ENCODE results near the gene JAK1. TPM values are rescaled to one million over a fixed set of nuclear protein-coding genes. Genes with fewer than 3 reads are reported as not detected.

The JAK1 gene
- total and polyA plus RNA-seq, 2 of the 8 experiments (the other 6 are each of a cell fraction or from before 2014, with no cell fraction given): 7.8 to 24.5 TPM

DNA sequence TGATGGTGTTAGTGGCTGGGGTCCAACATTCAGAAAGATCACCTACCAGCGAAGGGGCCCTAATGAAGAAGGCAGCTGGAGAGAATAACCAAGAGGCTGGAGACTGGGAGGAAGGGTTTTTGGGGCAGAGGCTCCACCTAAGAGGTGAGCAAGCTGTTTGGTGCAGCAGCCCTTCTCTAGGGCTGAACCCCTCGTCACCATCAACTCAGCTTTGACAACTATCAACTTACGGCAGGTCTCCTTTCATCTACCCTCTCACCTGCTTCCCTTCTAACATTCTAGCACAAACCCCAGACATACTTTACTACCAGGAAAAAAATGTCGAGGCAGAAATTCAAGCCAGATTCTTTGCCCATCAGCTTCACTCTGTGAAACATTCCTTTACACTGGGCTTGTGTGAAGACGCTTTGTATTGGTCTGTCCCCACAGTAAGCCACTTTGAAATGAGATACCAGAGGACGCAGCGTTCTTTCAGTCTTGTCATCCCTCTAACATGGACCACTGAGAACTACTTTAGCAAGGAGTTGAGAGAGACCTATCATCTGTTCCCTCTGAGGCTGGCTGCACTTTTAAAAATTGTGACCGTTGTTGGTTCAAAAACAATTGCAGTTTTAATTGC is 136.8 kb downstream of the JAK1 start:
- FAIRE-seq (peak; percentile 76), DNase-seq (ENCODE audit: low read depth in 1 of 2, low spot score in 2 of 2) (no peak)
- H3K9ac ChIP-seq (replicated peaks in 1 of 4; ENCODE audit: extremely low read depth in 1 of 4, low read depth in 3 of 4, low read length in 3 of 4): no peak overlapping the region
- WGBS, 2 experiments (ENCODE audit: extremely low coverage in 1 of 2, insufficient coverage in 1 of 2, insufficient read length in 1 of 2, insufficient replicate concordance in 2 of 2, low coverage in 1 of 2, low lambda C conversion rate in 2 of 2, missing lambda C conversion rate in 1 of 2): 78% methylated on average over 8 of the region's 8 CpGs; no CpG with 5 or more reads in 1 of the 2 experiments
- no peak overlapping the region for H3K4ac ChIP-seq (replicated peaks; ENCODE audit: insufficient read length, low read depth, low read length)
- no peaks in the 10 kb centered on the region; the same call in 1 of the 2 replicates for H3K79me1 ChIP-seq (ENCODE audit: low read depth, low read length)
- CTCF ChIA-PET (ENCODE audit: partially characterized antibody): interaction anchor here (1.0 to 1.5 kb wide), 3 partner anchors 12 to 560 kb away, joined by 3 to 8 read pairs (median 5); no protein-coding TSS in a partner anchor
- H2BK12ac ChIP-seq (ENCODE audit: low read depth, low read length): no peak overlapping the region
- no peak overlapping the region for H2BK20ac ChIP-seq (ENCODE audit: low read length)
- H2BK15ac ChIP-seq (ENCODE audit: low read length): no peak overlapping the region
- H3K4me3 ChIP-seq (ENCODE audit: extremely low read depth in 1 of 4, insufficient read depth in 2 of 4, low read depth in 3 of 4, low read length in 4 of 4): no peak overlapping the region
- no peak overlapping the region for H2AK5ac ChIP-seq (ENCODE audit: low read depth, low read length)
- no peaks in the 10 kb centered on the region for H3K27me3 ChIP-seq (replicated peaks in 1 of 4; ENCODE audit: control insufficient read depth in 3 of 4, extremely low read depth in 1 of 4, insufficient read depth in 3 of 4, low read length in 3 of 4)
- H4K5ac ChIP-seq (ENCODE audit: insufficient read length, low read depth, low read length): no peak overlapping the region
- H4K20me1 ChIP-seq (replicated peaks in 1 of 2; ENCODE audit: control insufficient read depth in 1 of 2, insufficient read depth in 2 of 2, low read length in 2 of 2): no peaks in the 10 kb centered on the region
- no peak overlapping the region for H3K4me2 ChIP-seq (ENCODE audit: insufficient read depth in 1 of 2, low read depth in 2 of 2, low read length in 2 of 2)
- H3K23me2 ChIP-seq (ENCODE audit: low read depth, low read length): no peaks in the 10 kb centered on the region
- POLR2A ChIA-PET (ENCODE audit: partially characterized antibody): no interaction called here
- H3K79me2 ChIP-seq (ENCODE audit: control insufficient read depth in 1 of 2, insufficient read depth in 2 of 2, low read length in 2 of 2): no peaks in the 10 kb centered on the region
- peaks cover 0 to 6% (median 0%) of the 10 kb centered on the region in 4 experiments; a peak in 1 of 7 replicates for H3K4me1 ChIP-seq (replicated peaks in 1 of 4; ENCODE audit: control insufficient read depth in 3 of 4, insufficient read depth in 4 of 4, low read length in 3 of 4)
- no peak overlapping the region for H2AFZ ChIP-seq (ENCODE audit: low read length)
- H3K23ac ChIP-seq (ENCODE audit: insufficient read length): no peak overlapping the region
- H3K27ac ChIP-seq (ENCODE audit: low read depth, low read length): no peak overlapping the region
- H4K91ac ChIP-seq (replicated peaks; ENCODE audit: insufficient read length, low read length): no peak overlapping the region
- H3K18ac ChIP-seq (ENCODE audit: extremely low read depth, low read length): no peak overlapping the region
- H2BK120ac ChIP-seq (replicated peaks; ENCODE audit: low read depth, low read length): no peak overlapping the region
- H3K9me3 ChIP-seq (ENCODE audit: insufficient read depth in 2 of 2, low read depth in 1 of 2, low read length in 1 of 2): no peaks in the 10 kb centered on the region
- H3K14ac ChIP-seq (ENCODE audit: insufficient read length): no peak overlapping the region
- H3K36me3 ChIP-seq (ENCODE audit: control insufficient read depth in 2 of 4, insufficient read depth in 4 of 4, low read length in 3 of 4): peaks cover 0 to 12% (median 6%) of the 10 kb centered on the region in 4 experiments; a peak in 6 of 8 replicates
- no peak overlapping the region for H2BK5ac ChIP-seq (ENCODE audit: low read depth, low read length)
- no peak overlapping the region for H4K8ac ChIP-seq (ENCODE audit: extremely low read depth, insufficient read depth, low read length)
- no peak overlapping the region for H3K56ac ChIP-seq (replicated peaks; ENCODE audit: insufficient read length, low read depth, low read length)
- TF ChIP-seq POU5F1 (IDR thresholded peaks at IDR 0.05; ENCODE audit: low read depth, low read length): no peak
- no peak for TF ChIP-seq EZH2 (IDR thresholded peaks at IDR 0.05; ENCODE audit: low read depth, low read length, severe bottlenecking)
- no peak for TF ChIP-seq TEAD4 (IDR thresholded peaks at IDR 0.05; ENCODE audit: low read depth, low read length)
- TF ChIP-seq RFX5 (IDR thresholded peaks at IDR 0.05; ENCODE audit: borderline replicate concordance, low read depth, low read length): no peak
- no peak for TF ChIP-seq RXRA (IDR thresholded peaks at IDR 0.05; ENCODE audit: insufficient read depth, low read depth, low read length)
- no peak for TF ChIP-seq TBP (IDR thresholded peaks at IDR 0.05; ENCODE audit: low read depth, low read length)
- TF ChIP-seq, protein P1, sequence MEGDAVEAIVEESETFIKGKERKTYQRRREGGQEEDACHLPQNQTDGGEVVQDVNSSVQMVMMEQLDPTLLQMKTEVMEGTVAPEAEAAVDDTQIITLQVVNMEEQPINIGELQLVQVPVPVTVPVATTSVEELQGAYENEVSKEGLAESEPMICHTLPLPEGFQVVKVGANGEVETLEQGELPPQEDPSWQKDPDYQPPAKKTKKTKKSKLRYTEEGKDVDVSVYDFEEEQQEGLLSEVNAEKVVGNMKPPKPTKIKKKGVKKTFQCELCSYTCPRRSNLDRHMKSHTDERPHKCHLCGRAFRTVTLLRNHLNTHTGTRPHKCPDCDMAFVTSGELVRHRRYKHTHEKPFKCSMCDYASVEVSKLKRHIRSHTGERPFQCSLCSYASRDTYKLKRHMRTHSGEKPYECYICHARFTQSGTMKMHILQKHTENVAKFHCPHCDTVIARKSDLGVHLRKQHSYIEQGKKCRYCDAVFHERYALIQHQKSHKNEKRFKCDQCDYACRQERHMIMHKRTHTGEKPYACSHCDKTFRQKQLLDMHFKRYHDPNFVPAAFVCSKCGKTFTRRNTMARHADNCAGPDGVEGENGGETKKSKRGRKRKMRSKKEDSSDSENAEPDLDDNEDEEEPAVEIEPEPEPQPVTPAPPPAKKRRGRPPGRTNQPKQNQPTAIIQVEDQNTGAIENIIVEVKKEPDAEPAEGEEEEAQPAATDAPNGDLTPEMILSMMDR (IDR thresholded peaks at IDR 0.05; ENCODE audit: control extremely low read depth in 1 of 3, insufficient read depth in 1 of 3, low read depth in 1 of 3, low read length in 3 of 3): no peak
- TF ChIP-seq NRF1 (IDR thresholded peaks at IDR 0.05; ENCODE audit: low read depth, low read length): no peak
- TF ChIP-seq, protein P2, sequence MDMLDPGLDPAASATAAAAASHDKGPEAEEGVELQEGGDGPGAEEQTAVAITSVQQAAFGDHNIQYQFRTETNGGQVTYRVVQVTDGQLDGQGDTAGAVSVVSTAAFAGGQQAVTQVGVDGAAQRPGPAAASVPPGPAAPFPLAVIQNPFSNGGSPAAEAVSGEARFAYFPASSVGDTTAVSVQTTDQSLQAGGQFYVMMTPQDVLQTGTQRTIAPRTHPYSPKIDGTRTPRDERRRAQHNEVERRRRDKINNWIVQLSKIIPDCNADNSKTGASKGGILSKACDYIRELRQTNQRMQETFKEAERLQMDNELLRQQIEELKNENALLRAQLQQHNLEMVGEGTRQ (IDR thresholded peaks at IDR 0.05; ENCODE audit: low read length): no peak
- no peak for TF ChIP-seq CREB1 (IDR thresholded peaks at IDR 0.05)

Measured in H1 (cell line).